GM21360 (cell line): ENCODE data around the gene LIMA1.
A peak's percentile ranks its signal among the peaks of the same experiment; 100 is the strongest.
"Not testable (repeated sequence)": the region's sequence is repeated elsewhere in the genome, so short reads cannot be mapped to it uniquely, and the experiment has no call there.

Experiments
- ATAC-seq: cut with Tn5 transposase; IDR thresholded peaks from one replicate; pipeline ENCODE4 v1.9.1; 2021; ENCODE audit warnings: mild to moderate bottlenecking, moderate library complexity; ENCODE audit not compliant: unreplicated experiment

LIMA1 gene

GRCh38 chr12:50283229-50283923 lies at the start of gene LIMA1:
Gene LIMA1 (minus strand): TSS chr12:50283520. CDS start chr12:50248751, 34,769 bp downstream.
- ATAC-seq = peak; percentile 92

GRCh38 chr12:50331745-50332144 lies 48.4 kb upstream of the LIMA1 start:
- no peak for ATAC-seq

- ATAC-seq = not testable (repeated sequence)
Observed at GRCh38 chr12:50328664-50329063, 45.3 kb upstream of the LIMA1 start.

- ATAC-seq = no peak
Observed at GRCh38 chr12:50326590-50327284, 43.4 kb upstream of the LIMA1 start.

- ATAC-seq = no peak
Observed at GRCh38 chr12:50325890-50326391, 42.6 kb upstream of the LIMA1 start.

GRCh38 chr12:50324770-50325169 lies 41.5 kb upstream of the LIMA1 start:
- ATAC-seq = not testable (repeated sequence)

GRCh38 chr12:50324077-50324476 lies 40.8 kb upstream of the LIMA1 start:
- ATAC-seq = not testable (repeated sequence)

GRCh38 chr12:50322206-50322605 lies 38.9 kb upstream of the LIMA1 start:
- ATAC-seq = no peak

GRCh38 chr12:50317203-50317602 lies 33.9 kb upstream of the LIMA1 start:
- ATAC-seq = no peak

- no peak for ATAC-seq
Observed at GRCh38 chr12:50315803-50316202, 32.5 kb upstream of the LIMA1 start.

- ATAC-seq = no peak
Observed at GRCh38 chr12:50314636-50315312, 31.5 kb upstream of the LIMA1 start.

GRCh38 chr12:50313971-50314370 lies 30.7 kb upstream of the LIMA1 start:
- not testable (repeated sequence) for ATAC-seq

GRCh38 chr12:50313256-50313931 lies 30.1 kb upstream of the LIMA1 start:
- no peak for ATAC-seq

- not testable (repeated sequence) for ATAC-seq
Observed at GRCh38 chr12:50311858-50312609, 28.7 kb upstream of the LIMA1 start.

- ATAC-seq = no peak
Observed at GRCh38 chr12:50309950-50310349, 26.6 kb upstream of the LIMA1 start.

- no peak for ATAC-seq
Observed at GRCh38 chr12:50302686-50303085, 19.4 kb upstream of the LIMA1 start.

- ATAC-seq = no peak
Observed at GRCh38 chr12:50297996-50298395, 14.7 kb upstream of the LIMA1 start.

- ATAC-seq = no peak
Observed at GRCh38 chr12:50297027-50297426, 13.7 kb upstream of the LIMA1 start.

- ATAC-seq = no peak
Observed at GRCh38 chr12:50296554-50296953, 13.2 kb upstream of the LIMA1 start.

GRCh38 chr12:50291377-50291776 lies 8.1 kb upstream of the LIMA1 start:
- no peak for ATAC-seq
